ENCODE data around the gene LILRA6.
"Not testable (repeated sequence)": the region's sequence is repeated elsewhere in the genome, so short reads cannot be mapped to it uniquely, and the experiment has no call there.

LILRA6 gene

GRCh38 chr19:54231077-54231931 lies 11.3 kb downstream of the LILRA6 start:
- peak; percentile 89 for DNase-seq (ENCODE audit: low spot score)

- DNase-seq (ENCODE audit: low spot score) = no peak
Observed at GRCh38 chr19:54230031-54230430, 12.6 kb downstream of the LILRA6 start.

GRCh38 chr19:54229146-54229545 lies 13.4 kb downstream of the LILRA6 start:
- no peak for DNase-seq (ENCODE audit: low spot score)

- not testable (repeated sequence) for DNase-seq (ENCODE audit: low spot score)
Observed at GRCh38 chr19:54224619-54225018, 18.0 kb downstream of the LILRA6 start.

DNA sequence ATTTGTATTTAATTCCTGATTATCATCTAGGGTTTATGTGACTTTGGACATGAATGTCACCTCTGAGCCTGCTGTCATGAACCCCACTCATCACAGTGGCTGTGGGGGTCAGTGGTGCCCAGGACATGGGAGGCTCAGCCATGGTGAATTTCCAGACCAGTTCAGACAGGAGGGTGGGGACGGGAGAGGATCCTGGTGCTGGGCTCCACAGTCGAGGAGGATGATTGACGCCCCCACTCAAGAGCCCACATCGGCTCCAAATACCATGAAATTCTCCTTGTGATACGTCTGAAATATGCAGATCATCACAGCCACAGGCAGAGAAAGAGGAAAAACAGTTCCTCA lies 18.7 kb downstream of the LILRA6 start:
- not testable (repeated sequence) for DNase-seq (ENCODE audit: low spot score)

DNA sequence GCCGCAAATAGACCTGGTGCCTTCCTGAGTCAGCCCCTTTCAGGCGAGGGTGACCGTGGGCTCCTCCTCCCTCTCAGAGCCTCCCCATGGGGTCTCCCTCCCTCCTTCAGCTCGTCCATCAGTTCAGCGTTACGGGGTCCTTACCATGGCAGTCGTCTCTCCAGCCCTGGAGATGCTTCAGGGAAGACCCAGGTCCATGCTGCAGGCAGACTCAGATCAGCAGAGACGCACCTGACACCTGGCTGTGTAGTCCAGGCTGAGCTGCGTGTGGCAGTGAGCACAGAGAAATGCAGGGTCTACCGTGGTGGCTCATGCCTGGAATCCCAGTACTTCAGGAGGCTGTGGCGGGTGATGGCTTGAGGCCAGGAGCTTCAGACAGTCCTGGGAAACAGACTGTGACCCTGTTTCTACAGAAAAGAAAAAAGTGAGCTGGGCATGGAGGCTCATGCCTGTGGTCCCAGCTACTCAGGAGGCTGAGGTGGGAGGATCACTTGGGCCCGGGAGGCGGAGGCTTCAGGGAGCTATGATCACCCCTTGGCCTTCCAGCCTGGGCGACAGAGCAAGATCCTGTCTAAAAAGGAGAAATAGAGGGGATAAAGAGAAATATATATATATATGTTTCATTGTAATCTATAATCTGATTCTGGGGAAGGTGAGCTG lies 19.2 kb downstream of the LILRA6 start:
- not testable (repeated sequence) for DNase-seq (ENCODE audit: low spot score)

DNA sequence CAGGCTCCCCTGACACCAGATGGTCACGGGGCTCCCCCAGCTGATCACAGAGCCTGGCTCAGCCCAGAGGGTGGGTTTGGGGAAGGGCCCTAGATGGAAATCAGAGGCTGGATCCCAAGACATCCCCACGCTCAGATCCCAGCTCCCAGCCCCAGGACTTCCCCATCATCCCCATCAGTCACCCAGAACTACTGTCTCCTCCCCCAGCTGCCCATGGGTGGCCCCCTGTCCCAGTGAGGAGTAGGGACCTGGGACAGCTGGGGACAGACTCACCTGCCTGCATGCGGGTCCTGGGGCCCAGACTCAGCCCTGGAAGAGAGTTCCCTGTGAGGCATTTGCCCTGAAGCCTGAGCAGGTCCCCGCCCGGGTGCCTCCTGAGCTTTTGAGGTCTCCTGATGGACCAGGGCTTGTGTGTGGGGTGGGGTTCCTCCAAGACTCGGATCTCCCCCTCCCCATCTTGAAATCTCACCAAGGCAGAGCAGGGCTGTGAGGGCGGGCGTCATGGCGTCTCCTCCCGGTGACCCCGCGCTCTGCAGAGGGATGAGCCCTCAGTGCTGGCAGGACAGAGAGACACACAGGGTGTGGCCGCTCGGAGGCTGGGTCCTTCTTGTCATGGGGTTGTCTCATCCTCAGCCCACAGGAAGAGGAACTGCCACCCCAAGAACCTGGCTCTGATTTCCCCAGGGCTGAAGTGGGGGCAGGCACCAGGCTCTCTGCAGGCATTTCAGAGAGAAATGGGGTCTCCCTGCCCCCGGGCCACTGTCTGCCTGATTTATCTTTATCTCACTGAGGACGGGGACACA lies 19.9 kb downstream of the LILRA6 start, which contains the start of gene LILRB3:
Gene LILRB3 (minus strand): TSS at position 534 of the 803 bp plus-strand sequence. CDS start 31 bp downstream, at position 503.
- not testable (repeated sequence) for DNase-seq (ENCODE audit: low spot score)

- not testable (repeated sequence) for DNase-seq (ENCODE audit: low spot score)
Observed at GRCh38 chr19:54221947-54222346, 20.6 kb downstream of the LILRA6 start.

GRCh38 chr19:54219702-54220101 lies 22.9 kb downstream of the LILRA6 start:
- DNase-seq (ENCODE audit: low spot score) = not testable (repeated sequence)

- DNase-seq (ENCODE audit: low spot score) = no peak
Observed at GRCh38 chr19:54218960-54219661, 23.5 kb downstream of the LILRA6 start.

- no peak for DNase-seq (ENCODE audit: low spot score)
Observed at GRCh38 chr19:54218259-54218658, 24.3 kb downstream of the LILRA6 start.

DNA sequence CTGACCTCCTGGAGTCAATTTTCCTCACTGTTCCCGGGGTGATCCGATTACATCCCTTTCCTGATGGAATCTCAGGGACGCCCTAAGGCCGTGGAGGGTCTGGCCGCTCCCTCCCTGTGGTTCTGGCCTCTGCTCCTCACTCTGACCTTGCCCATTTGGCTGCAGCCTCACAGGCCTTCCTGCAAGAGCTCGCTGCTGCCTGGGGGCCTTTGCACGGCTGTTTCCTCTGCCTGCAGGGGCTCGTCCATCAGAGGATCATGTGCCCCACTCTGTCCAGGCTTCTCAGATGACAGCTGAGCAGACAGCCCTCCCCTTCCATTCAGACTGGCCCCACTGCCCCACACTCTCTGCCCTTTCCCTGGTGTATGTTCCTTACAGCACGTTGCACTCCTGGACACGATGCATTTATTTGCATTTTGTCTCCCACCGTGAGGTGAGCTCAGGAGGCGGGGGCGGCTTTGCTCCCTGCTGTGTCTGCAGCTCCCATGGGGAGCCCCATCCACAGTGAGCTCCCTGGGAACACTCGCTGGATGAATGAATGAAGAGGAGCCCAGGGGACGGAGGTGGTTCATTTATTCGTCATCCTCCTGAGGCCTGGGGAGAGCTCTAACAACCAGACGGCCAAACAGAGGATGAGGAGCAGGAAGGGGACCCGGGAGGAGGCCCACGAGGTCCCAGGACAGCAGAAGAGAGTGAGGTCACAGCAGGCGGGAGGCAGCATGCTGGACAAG lies 24.9 kb downstream of the LILRA6 start:
- DNase-seq (ENCODE audit: low spot score) = not testable (repeated sequence)

- no peak for DNase-seq (ENCODE audit: low spot score)
Observed at GRCh38 chr19:54216869-54217268, 25.7 kb downstream of the LILRA6 start.

DNA sequence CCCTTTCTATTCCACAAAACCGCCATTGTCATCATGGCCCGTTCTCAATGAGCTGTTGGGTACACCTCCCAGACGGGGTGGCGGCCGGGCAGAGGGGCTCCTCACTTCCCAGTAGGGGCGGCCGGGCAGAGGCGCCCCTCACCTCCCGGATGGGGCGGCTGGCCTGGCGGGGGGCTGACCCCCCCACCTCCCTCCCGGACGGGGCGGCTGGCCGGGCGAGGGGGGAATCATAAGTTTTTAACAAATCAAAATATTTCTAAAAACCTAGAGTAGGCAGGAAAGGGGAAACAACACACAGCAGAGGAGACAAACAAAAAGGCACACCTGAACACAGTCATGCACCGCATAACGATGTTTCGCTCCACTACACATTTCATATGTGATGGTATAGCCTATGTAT lies 27.9 kb downstream of the LILRA6 start:
- not testable (repeated sequence) for DNase-seq (ENCODE audit: low spot score)

GRCh38 chr19:54214217-54214616 lies 28.4 kb downstream of the LILRA6 start:
- DNase-seq (ENCODE audit: low spot score) = not testable (repeated sequence)

GRCh38 chr19:54211235-54211634 lies 31.4 kb downstream of the LILRA6 start:
- DNase-seq (ENCODE audit: low spot score) = no peak

DNA sequence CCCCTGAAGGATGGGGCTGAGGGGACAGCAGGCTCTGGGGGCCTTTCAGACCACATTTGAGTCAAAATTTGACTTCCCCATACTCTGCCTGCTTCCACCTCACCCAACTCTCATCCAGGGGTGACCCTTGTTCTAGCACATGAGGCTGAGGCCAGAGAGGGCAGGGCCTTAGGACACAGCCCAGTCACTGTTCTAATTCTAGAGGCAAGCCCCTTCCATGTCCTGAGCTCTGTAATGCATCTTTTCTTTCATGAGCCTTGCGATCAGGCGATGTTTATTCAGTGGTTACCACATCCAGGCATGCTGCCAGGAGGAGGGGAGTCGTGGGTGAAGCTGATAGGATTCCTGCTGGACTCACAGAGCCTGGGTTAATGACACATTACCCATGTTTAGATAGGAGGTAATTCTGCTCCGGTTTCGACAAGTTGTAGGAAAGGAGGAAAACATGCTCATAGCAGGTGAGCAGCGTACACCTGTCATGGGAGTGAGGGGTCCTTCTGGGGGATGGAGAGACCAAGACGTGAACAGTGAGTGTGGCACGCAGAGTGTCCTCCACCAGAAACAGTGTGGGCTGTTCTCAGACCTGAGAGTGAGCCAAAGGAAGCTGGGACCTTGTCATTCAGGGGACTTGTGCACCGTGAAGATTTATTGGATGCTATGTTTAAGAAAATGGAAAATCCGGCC lies 32.6 kb downstream of the LILRA6 start:
- peak; percentile 97 for DNase-seq (ENCODE audit: low spot score)

DNA sequence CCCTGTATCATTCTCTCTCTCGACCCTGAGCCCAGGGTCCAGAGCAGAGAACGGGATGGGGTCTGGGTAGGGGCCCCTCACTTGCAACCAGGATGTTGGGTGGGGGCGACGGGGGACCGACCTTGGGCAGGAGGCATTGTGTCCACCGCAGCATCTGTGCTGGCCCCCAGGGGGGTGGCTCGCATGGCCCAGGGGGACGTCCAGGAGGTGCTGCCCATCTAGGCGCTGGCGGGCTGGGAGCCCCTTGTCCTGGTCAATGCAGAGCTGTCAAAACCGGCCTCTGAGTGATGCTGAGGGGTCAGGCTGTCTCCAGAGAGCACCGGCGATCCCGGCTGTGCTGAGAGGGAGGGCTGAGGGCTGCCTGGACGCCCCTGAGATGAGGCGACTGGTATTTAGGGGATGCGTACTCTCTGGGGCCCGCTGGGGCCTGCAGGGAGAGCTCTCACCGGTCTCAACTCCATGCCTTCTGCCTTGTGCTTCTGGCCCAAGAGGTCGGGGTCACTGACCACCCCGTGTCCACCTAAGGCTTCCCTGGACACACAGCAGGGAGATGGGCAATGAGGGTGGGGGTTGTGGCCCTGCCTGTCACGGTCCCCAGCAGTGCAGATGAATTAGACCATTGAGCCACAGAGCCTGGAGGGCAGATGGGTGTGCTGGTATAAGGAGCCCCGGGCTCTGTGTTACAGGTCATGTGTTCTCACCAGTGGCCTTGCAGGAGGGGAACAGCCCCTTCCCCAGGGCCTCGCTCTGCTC lies 33.4 kb downstream of the LILRA6 start:
- peak; percentile 74 for DNase-seq (ENCODE audit: low spot score)

DNA sequence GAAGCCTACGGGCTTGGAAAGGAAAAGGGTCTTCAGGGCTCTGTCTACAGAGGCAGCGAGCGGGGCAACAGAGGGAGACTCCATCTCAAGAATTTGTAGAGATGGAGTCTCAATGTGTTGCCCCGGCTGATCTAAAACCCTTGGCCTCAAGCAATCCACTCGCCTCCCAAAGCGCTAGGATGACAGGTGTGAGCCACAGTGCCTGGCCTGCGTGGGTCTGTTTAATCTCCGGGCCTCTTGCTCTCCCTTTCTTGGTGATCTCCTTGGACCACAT lies 33.9 kb downstream of the LILRA6 start:
- DNase-seq (ENCODE audit: low spot score) = no peak
